NCI-H524 (cell line): ENCODE results near the gene ARHGEF11.
A peak's percentile ranks its signal among the peaks of the same experiment; 100 is the strongest.

Experiments
- DNase-seq, 2 experiments: peaks; one replicate each; lab custom pipeline; 2025; lab: John Stamatoyannopoulos, UW

Gene ARHGEF11

DNA sequence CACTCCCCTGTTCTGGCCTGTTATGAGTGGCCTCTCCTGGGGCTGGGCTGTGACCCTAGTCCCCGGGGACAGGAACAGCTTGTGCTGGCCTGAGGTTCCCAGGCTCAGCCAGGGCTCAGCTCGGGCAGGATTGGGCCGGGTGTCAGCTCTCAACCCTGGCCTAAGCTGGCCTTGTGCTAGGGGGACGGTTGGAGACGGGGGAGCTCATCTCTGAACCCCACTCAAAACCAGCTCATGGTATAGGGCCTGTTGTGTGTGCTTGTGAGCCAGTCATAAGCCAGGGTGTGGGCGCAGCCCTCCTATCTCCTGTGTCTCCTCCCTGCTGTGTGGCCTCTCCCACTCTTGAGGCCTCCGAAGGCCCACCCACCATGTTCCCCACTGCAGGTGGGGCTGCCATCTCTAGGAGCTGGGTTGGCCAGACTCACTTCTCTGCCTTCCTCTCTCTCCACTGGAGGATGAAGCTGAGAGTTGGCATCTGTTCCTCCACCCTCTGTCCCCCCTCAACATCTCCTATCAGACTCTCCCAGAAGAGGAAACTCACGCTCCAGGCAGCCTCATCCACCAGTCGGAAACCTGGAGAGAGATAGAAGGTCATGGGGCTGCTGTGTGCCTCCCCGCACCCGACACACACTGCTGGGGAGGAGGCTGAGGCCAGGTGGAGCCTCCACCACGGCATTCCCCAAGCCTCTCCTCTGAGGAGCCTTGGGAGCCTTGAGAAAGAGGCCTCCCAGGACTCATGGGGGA, 150.7 kb downstream of the ARHGEF11 start:
- no peak for DNase-seq

DNA sequence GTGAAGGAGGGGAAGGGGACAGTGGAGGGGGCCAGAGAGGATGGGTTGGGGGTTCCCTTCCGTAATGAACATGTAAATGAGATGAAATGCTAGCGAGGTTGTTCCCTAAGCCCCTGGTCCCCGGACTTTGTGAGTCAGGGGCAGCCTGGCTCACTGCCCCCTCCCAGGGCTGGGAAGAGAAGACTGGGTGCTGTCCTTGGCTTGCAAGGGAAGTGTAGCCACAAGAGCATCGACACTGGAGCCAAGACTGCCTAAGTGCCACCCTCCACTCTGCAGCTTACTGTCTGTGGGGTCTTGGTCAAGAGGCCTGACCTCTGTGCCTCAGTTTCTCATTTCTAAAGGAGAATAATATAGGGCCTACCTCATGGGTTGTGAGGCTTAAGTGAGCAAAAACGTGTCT, 151.5 kb downstream of the ARHGEF11 start:
- no peak for DNase-seq

DNA sequence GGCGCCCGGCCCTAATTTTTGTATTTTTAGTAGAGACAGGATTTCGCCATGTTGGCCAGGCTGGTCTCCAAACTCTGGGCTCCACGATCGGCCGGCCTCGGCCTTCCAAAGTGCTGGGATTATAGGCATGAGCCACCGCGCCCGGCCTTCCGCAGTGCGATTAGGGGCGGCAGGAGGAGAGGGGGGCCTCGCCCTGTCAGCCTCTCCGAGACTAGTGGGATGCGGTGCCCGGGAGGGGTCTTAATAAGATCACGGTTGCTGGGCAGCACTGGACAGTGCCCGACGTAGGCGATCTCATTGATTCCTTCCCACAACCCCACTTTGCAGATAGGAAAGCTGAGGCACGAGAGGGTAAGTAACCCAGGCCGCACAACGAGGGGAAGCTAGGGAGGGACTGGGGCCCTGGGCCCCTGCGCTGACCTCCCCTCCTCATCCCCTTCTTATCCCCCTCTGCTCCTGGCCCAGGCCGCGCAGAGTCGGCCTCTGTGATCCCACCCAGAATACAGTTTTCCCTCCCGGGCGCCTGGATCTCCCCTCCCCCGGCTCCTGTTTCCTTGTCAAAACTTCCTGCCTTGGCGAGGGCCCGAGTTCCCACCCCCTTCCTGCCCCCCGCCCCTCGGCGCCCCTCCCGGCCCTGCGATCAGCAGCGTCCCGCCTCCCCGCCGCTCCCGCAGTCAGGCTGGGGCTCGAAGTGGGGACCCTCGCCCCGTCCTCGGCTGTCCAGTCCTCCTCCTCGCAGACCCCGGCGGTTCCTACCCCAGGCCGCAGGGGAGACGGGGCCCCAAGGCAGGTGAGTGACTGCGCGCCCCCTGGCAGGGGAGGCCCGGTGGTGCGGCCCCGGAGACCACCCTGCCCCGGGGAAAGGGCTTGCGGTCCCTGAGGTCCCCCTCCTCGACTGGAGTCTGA, 152.2 kb downstream of the ARHGEF11 start, which contains the start of gene PEAR1:
Gene PEAR1, plus strand, starts transcription at position 671 of the 906 bp plus-strand sequence. CDS start 10,209 bp downstream, outside the sequence.
- no peak for DNase-seq

DNA sequence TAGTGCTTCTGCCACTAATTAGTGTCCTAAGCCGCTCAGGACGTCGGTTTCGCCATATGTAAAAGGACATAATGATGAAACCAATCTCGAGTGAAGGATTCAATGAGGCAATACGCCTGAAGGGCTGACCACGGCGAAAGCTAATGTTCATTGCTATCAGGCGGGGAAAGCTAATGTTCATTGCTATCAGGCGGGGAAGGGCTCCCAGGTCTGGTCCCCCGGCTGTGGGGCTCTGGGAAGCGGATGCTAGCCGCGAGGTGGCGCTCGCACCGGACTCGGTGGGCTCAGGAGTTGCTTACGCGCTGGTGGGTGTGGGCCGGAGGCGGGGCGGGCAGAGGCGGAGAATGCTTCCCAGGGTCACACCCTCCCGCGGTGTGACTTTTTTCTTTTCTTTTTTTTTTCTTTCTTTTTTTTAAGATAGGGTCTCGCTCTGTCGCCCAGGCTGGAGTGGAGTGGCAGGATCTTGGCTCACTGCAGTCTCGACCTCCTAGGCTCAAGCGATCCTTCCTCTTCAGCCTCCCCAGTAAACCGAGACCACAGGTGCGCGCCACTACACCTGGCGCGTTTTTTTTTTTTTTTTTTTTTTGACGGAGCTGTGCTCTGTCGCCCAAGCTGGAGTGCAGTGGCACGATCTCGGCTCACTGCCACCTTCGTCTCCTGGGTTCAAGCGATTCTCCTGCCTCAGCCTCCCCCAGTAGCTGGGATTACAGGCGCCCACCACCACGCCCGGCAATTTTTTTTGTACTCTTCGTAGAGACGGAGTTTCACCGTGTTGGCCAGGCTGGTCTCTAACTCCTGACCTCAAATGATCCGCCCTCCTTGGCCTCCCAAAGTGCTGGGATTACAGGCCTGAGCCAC, 153.1 kb downstream of the ARHGEF11 start:
- DNase-seq: peak; percentile 67 to 81

DNA sequence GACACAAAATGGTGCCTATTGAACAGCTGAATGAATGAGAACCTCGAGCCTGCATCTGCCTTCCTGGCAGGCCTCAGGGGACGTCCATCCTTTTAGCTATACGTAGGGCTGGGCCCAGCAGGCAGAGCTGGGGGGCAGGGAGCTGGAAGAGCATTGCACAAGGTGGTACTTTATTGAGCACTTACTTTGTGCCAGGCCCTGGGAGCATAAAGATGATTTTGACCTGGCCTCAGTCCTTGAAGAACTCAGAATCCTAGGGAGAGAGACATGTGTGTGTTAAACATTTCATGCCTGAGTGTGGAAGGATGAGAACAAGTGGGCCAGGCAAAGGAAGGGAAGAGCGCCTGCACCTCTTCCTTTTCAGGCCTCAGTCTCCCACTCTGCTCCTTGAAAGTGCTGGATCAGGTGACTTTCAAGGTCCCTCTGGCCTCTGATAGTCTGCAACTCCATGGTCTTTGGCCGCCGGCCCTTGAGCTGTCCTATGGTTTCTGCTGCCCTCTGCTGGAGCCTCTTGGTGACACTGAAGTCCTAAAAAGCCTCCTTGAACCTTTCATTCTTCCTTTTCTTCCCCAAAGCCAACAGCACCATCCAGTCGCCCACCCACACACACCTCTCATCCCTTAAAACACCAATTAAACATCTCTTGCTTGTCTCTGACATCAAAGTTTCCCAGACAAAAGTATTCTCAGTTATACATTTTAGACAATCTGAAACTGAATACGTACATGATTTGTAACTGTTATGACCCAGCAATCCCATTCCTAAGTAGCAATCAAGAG, 155.6 kb downstream of the ARHGEF11 start:
- DNase-seq: peak; percentile 48 to 73

DNA sequence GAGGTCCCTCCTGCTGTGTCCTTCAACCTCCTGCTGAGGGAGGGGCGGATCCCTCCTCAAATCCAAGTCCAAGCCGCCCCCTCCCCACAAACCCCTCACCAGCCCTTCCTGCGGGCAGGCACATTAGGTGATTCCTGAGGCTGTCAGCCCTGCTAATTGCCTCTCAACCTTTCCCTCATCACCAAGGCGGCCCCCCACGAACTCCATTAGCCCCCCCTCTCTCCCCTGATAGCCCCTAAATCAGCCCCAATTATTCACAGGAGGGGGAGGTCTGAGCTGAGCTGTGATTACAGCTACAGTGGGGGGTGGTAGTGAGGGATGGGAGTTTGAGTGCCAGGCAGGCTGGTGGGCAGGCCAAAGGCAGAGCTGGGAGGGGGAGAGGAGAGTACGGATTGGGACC, 157.8 kb downstream of the ARHGEF11 start:
- no peak for DNase-seq

DNA sequence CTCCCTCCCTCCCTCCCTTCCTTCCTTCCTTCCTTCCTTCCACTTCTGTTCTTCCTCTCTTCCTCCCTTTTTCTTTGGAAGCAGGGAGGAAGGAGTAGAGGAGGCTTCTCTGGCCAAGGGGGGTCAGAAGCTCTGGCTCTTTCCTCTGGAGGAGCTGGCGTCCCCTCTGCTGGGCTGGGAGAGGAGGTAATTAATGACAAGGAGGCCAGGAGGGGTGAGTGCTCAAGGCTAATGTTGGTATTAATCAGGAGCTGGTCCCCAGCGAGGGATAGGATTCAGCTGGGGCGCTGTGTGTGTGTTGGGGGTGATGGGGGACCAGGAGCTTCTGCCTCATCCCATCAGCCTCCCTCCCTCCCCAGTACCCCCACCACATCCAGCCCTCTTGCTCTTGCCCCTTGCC, 158.2 kb downstream of the ARHGEF11 start:
- no peak for DNase-seq

DNA sequence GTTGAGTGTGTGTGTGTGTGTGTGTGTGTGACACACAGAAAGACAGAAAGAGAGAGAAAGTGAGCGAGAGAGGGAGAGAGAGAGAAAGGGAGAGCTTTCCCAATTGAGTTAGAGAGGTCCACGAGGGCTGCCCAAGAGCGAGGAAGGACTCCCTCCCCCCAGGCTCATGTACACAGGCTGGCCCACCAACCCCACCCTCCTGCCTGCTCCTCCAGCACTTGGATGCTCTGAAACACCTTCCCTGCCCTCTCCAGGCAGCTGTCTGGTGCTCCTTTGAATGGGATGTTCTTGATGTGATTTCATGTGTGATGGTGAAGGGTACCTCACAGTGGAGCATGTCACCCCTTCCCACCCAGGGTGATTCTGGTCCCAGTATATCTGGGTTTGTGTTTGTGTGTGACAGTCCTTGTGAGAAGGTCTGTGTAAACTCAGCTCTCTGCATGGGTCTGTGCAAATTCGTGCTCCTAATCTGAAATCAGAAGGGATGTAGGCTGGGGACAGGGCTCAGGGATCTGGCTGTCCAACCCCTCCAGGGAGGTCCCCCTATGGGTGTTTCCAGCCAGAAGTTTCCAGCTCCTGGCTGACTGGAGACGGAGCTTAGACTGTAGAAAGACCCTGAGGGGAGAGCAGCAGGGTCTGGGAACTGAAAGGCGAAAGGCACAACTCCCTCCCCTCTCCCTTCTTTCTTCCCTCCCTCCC, 158.8 kb downstream of the ARHGEF11 start:
- no peak for DNase-seq

DNA sequence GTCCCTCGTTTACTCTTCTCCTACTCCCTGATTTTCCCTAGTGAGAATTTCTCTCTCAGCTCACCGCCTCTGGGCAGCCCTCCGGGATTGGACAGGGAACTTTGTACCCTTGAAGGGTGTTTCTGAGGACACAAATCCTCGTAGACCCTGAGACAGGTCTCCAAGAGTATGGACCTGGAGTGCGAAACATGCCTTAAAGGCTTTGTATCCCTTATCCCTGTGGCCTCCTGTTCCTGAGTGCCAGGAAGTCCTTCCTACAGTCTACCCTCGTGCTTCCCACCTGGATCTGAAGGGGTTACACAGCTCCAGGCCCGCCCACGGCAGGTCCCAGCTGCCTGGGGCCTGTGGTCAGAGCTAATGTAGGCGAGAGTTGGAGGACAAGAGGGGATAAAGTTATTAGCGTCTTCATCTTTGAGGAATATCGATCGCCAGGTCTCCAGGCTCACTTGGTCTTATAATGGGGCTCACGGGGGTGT, 159.6 kb downstream of the ARHGEF11 start:
- DNase-seq: no peak

DNA sequence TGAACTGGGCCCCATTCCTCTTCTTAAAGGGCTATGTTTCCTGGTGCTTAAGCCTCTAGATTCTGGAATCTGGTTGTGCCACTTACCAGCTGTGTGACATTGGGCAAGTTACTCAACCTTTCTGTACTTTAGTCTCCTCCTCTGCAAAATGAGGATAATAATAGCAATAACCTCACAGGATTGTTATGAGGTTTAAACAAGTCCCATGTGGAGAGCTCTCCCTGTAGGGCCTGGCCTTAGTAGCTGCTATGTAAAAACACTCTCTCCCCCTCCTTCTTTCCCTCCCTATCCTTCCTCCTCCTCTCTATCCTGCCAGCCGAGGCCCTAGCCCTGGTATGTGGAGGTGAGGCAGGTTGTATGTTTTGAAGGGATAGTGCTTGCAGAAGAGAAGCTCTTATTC, 160.2 kb downstream of the ARHGEF11 start:
- DNase-seq: no peak
